T-helper 1 cell treated with Interleukin-12 subunit alpha and Interleukin-12 subunit beta and Interleukin-4 antibody, amounts not matched to agents 30 ng/mL and 1 ng/mL, for 36 hours (primary cell): ENCODE measurements around the gene GRM4. TPM values are rescaled to one million over a fixed set of nuclear protein-coding genes. Genes with fewer than 3 reads are reported as not detected.

ENCODE experiments used
- intact Hi-C: fragments of 100-400 bp; cut with micrococcal nuclease; formaldehyde crosslinking; loops from one replicate; pipeline ENCODE4 v1.15.1; 2024
- total RNA-seq: library from RNA; stranded (reverse); gene quantifications from 2 replicates; pipeline ENCODE4 v1.2.3, GENCODE V29; 2022

The GRM4 gene
- total RNA-seq, 1 donor from 2014 or later: not detected

DNA sequence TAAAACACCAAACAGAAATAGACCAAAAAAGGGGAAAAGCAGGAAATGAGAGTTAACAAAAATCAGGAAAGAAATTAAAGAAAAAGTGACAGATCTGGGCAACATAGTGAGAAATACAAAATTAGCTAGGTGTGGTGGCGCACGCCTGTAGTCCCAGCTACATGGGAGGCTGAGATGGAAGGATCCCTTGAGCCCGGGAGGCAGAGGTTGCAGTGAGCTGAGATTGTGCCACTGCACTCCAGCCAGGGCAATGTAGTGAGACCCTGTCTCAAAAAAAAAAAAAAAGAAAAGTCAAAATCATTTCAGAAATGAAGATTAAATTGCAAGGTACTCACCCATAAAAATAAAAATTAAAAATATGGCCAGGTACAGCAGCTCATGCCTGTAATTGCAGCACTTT is 13.0 kb upstream of the GRM4 start:
- intact Hi-C loops: loop anchor here (10.0 kb wide), 1 partner anchor 574 kb away; the partner anchor contains the start of gene BAK1

GRCh38 chr6:34157851-34158250 is 12.0 kb upstream of the GRM4 start:
- intact Hi-C loops: loop anchor here (10.0 kb wide), 1 partner anchor 573 kb away; the partner anchor contains the start of gene BAK1

GRCh38 chr6:34157236-34157830 is 11.4 kb upstream of the GRM4 start:
- intact Hi-C loops: loop anchor here (10.0 kb wide), 1 partner anchor 573 kb away; the partner anchor contains the start of gene BAK1

- intact Hi-C loops: loop anchor here (10.0 kb wide), 1 partner anchor 571 kb away; the partner anchor contains the start of gene BAK1
Measured at GRCh38 chr6:34155471-34156300, 9.8 kb upstream of the GRM4 start.

DNA sequence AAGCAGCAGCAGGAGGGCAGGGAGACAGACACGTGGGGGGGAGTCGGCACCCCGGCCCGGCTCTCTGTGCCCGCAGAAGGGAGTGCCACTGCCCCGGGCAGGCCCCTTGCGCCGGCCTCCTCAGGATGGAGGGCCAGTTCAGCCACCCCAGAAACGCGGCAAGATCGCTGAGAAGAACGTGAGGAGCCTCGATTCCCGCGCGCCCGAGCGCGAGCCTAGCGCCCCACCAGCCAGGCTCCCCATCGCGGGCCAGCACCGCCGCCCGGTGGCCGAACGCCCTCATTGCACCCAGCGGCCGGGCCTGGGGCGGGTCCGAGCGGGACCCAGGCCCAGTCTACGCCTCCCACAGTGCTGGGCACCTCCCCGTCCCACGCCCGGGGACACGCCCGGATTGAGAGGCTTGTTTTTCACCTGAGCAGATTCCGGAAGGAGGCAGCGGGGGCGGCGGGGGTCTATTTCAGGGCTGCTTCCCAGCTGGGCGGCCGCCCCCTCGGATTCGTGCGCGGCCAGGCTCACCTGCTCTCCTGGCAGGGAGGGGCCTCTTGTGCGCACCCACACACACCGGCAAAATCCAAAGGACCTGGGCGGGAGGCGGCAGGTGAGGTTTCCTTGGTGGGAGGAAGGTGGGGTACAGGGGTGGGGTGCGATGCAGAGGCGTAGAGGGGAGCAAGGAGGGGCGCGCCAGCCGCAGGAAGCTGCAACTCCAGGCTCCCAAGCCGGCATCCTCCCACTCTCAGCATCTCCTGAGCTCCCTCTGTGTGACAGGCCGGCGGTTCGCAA is 9.0 kb upstream of the GRM4 start:
- intact Hi-C loops: loop anchor here (1.0 to 10.0 kb wide), 4 partner anchors 100 to 570 kb away; partner anchors contain the start of gene BAK1

DNA sequence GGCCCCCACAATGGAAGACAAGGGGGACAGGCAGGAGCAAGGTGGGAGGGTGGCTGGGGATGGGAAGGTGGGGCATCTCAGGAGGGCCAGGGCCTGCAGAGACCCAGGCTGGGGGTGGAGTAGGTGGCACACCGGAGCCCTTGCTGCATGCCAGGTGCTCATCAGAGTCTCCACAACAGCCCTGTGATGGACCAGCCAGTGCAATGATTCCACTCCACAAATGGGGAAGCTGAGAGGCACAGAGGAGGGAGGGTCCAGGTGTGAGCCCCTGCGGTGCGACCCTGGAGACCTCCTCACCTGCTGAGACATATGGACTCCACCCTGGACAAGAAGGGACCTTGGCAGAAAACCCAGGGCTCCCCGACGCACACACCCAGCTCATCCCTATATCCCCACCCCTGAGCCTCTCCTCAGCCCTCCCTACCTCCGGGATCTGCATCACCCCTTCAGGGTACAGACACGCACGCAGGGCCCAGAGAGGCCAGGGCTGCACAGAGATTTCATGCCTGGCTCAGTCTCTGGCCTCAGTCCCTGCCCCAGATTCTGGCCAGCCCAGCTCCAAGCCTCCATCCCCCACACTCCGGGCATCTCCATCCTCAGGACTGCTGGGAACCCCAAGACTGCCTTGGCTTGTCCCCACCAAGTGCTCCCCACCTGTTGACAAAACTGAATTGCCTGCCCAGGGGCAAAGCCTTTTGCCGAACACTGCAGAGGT is 7.1 kb upstream of the GRM4 start:
- intact Hi-C loops: loop anchor here (10.0 kb wide), 1 partner anchor 568 kb away; the partner anchor contains the start of gene BAK1

DNA sequence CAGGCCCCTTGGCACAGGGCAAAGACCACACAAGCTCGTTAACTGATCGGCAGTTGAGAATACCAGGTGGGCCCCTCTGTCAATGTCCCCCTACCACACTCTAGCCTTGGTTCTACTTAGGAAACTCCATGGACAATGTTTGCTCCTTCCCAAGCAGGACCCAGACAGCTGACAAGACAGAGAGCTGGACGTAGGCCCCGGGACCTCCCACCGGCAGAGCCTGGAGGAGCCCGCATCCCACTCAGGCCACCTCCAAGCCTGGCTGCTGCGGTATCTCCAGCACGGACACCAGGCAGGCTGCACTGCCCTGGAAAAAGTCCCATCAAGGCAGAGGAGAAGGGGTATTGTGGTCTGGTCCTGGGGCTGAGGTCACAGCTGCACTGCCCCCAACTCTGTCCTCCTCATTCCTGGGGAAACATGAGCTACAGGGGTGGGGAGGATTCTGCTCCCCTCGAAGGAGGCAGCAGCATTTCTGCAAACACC is 6.2 kb upstream of the GRM4 start:
- intact Hi-C loops: loop anchor here (10.0 kb wide), 1 partner anchor 567 kb away; the partner anchor contains the start of gene BAK1

- intact Hi-C loops: loop anchor here (10.0 kb wide), 1 partner anchor 567 kb away; the partner anchor contains the start of gene BAK1
Measured at GRCh38 chr6:34151321-34152041, 5.6 kb upstream of the GRM4 start.

DNA sequence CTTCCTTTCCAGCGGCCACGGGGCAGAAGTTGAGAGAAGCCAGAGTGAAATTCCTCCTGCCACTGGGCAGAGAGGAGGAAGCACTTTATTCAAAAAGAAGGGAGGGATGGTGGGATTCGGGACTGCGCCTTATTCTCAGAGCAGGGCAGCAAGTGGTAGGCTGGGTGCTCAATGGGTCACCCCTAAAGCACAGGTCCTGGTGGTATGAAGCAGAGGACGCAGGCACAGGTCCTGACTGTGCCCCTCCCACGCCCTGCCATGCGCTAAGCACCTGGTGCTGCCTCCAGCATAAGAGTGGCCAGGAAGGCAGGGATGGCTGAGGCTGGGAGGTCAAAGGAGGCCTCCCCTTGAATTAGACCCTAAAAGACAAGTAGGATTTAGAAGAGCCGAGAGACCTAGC is 4.9 kb upstream of the GRM4 start:
- intact Hi-C loops: loop anchor here (10.0 kb wide), 1 partner anchor 566 kb away; the partner anchor contains the start of gene BAK1

- intact Hi-C loops: loop anchor here (10.0 kb wide), 1 partner anchor 565 kb away; the partner anchor contains the start of gene BAK1
Measured at GRCh38 chr6:34149831-34150400, 4.0 kb upstream of the GRM4 start.

DNA sequence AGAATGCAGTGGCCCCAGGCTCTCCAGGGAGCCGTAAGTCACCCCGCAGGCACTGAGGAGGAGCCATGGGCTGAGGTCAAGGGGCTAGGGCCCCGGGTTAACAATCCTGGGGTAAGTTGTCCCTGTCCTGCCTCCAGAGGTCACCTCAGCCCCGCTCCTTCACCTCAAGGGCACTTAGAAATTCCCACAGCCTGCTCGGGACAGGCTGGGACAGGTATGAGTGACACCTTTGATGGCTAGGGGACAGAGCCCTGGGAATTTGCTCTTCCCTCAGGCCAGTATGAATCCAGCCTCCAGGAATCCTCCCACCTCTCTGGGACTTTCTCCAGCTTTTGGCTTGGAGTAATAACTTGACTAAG is 3.5 kb upstream of the GRM4 start:
- intact Hi-C loops: no loop called here

GRCh38 chr6:34148631-34149451 is 3.0 kb upstream of the GRM4 start:
- intact Hi-C loops: no loop called here

GRCh38 chr6:34147906-34148630 is 2.2 kb upstream of the GRM4 start:
- intact Hi-C loops: no loop called here

DNA sequence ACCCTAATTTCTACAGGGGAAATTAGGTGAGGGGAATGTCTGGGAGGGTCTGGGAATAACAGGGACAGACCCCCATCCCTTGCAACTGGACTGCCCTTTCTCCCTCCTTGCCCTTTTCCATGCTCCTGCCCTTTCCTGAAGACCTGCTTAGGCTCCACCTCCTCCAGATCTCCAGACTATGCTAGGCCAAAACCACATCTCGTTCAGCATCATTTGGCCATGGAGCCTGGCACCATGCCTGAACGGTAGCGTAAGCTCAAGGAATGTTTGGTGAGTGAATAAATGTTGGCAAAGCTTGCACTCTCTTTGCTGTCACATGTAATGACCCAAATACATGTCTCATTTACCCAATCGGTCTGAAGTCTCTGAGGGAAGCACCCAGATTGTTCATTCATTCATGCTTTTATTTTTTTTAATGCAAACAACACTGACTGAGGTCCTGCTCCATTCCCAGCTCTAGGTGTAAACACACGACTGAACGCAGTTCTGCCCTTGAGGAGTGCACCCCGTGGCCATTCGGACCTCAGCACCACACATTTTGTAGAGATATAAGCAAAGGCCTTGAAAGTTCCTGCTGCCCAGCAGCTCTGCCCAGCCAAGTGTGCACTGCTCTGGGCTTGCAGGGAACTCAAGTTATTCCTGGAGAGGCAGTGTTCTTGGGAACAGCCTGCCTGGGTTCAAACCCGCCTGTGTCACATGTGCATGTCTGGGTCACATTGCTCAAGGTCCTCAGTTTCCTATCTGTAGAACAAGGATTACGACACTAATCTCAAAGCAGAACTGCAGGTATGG is 1.1 kb upstream of the GRM4 start:
- intact Hi-C loops: no loop called here

- intact Hi-C loops: no loop called here
Measured at GRCh38 chr6:34145161-34146020, 496 bp downstream of the GRM4 start.

GRCh38 chr6:34144581-34145160 is 1.2 kb downstream of the GRM4 start:
- intact Hi-C loops: no loop called here
